Measurements from ENCODE around the gene HERC5. TPM values are rescaled to one million over a fixed set of nuclear protein-coding genes. Genes with fewer than 3 reads are reported as not detected.

The HERC5 gene
- total RNA-seq, 4 donors from 2014 or later, result 1.5 to 4.0 (median 1.5) TPM; not detected in 1

DNA sequence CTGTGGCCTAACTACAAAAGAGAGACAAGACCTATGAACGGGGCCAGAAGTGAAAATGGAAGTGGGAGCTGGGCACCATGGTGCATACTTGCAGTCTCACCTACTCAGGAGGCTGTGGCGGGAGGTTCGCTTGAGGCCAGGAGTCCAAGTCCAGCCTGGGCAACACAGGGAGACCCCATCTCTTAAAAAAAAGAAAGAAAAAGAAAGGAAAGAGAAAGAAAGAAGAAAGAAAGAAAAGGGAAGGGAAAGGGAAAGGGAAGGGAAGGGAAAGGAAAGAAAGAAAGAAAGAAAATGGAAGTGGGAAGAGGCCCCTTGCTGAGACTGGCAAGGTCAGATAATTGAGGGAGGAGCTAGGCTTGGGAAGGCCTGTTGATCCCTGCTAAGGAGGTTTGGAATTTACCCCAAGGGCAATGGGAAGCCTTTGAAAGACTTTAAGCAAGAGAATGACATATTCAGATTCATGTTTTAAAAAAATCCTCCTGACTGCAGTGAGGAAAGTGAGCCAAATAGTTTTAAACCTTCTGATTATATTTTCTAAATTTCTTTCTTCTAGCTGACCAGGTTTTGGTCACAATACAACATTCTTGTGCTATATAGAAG is 17.7 kb upstream of the HERC5 start:
- TF ChIP-seq POLR2AphosphoS5 (IDR thresholded peaks at IDR 0.05), result no peak
- TF ChIP-seq EP300 (IDR thresholded peaks at IDR 0.05; ENCODE audit: low read depth), result no peak
- no peak for TF ChIP-seq POLR2A (IDR thresholded peaks at IDR 0.05)
- TF ChIP-seq, protein P1, sequence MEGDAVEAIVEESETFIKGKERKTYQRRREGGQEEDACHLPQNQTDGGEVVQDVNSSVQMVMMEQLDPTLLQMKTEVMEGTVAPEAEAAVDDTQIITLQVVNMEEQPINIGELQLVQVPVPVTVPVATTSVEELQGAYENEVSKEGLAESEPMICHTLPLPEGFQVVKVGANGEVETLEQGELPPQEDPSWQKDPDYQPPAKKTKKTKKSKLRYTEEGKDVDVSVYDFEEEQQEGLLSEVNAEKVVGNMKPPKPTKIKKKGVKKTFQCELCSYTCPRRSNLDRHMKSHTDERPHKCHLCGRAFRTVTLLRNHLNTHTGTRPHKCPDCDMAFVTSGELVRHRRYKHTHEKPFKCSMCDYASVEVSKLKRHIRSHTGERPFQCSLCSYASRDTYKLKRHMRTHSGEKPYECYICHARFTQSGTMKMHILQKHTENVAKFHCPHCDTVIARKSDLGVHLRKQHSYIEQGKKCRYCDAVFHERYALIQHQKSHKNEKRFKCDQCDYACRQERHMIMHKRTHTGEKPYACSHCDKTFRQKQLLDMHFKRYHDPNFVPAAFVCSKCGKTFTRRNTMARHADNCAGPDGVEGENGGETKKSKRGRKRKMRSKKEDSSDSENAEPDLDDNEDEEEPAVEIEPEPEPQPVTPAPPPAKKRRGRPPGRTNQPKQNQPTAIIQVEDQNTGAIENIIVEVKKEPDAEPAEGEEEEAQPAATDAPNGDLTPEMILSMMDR (IDR thresholded peaks at IDR 0.05), result no peak
- H3K9me3 ChIP-seq, result no peaks in the 10 kb centered on the region
- intact Hi-C loops (cut with DNase I; ENCODE audit: low total_unique reads) (no loop called here), in situ Hi-C loops (cut with MboI; ENCODE audit: low pct_ligation_motif_present in 1 of 4, low pct_unique_long_range_greater_than_20kb in 1 of 4, low sequenced_read_pairs in 3 of 4) (no loop called here)
- H3K27ac ChIP-seq, result no peak overlapping the region
- no peaks in the 10 kb centered on the region for H3K27me3 ChIP-seq
- no peaks in the 10 kb centered on the region for H3K4me1 ChIP-seq
- H3K4me3 ChIP-seq, result no peak overlapping the region
- DNase-seq, result no peak
- 82% methylated on average over 3 of the region's 3 CpGs; no CpG with 5 or more reads in 1 of the 2 donors for WGBS, 2 donors (ENCODE audit: low coverage in 1 of 2)
- H3K36me3 ChIP-seq, result no peaks in the 10 kb centered on the region

GRCh38 chr4:88440146-88440545 is 16.8 kb upstream of the HERC5 start:
- 96 to 100% methylated on average over 1 of the region's 1 CpG for WGBS, 2 donors (ENCODE audit: low coverage in 1 of 2)

GRCh38 chr4:88441696-88442095 is 15.2 kb upstream of the HERC5 start:
- H3K27ac ChIP-seq, result no peak overlapping the region
- no peaks in the 10 kb centered on the region for H3K9me3 ChIP-seq
- intact Hi-C loops (cut with DNase I; ENCODE audit: low total_unique reads) (no loop called here), in situ Hi-C loops (cut with MboI; ENCODE audit: low pct_ligation_motif_present in 1 of 4, low pct_unique_long_range_greater_than_20kb in 1 of 4, low sequenced_read_pairs in 3 of 4) (no loop called here)
- no peak overlapping the region for H3K4me3 ChIP-seq
- no peaks in the 10 kb centered on the region for H3K27me3 ChIP-seq
- no peaks in the 10 kb centered on the region for H3K4me1 ChIP-seq
- DNase-seq, result no peak
- TF ChIP-seq POLR2AphosphoS5 (IDR thresholded peaks at IDR 0.05), result no peak
- no peaks in the 10 kb centered on the region for H3K36me3 ChIP-seq

More at GRCh38 chr4:88440146-88440545, 16.8 kb upstream of the HERC5 start:
- Histone ChIP-seq H3K27me3 (no peaks in the 10 kb centered on the region), H3K9me3 (no peaks in the 10 kb centered on the region), H3K27ac (no peak overlapping the region), H3K4me3 (no peak overlapping the region), H3K4me1 (no peaks in the 10 kb centered on the region), H3K36me3 (no peaks in the 10 kb centered on the region)
- in situ Hi-C loops (cut with MboI; ENCODE audit: low pct_ligation_motif_present in 1 of 4, low pct_unique_long_range_greater_than_20kb in 1 of 4, low sequenced_read_pairs in 3 of 4), result no loop called here
- DNase-seq, result no peak
- TF ChIP-seq EP300 (IDR thresholded peaks at IDR 0.05; ENCODE audit: low read depth) (no peak), POLR2AphosphoS5 (IDR thresholded peaks at IDR 0.05) (no peak), POLR2A (IDR thresholded peaks at IDR 0.05) (no peak)
- TF ChIP-seq, protein P1 (IDR thresholded peaks at IDR 0.05), result no peak
- intact Hi-C loops (cut with DNase I; ENCODE audit: low total_unique reads), result no loop called here

DNA sequence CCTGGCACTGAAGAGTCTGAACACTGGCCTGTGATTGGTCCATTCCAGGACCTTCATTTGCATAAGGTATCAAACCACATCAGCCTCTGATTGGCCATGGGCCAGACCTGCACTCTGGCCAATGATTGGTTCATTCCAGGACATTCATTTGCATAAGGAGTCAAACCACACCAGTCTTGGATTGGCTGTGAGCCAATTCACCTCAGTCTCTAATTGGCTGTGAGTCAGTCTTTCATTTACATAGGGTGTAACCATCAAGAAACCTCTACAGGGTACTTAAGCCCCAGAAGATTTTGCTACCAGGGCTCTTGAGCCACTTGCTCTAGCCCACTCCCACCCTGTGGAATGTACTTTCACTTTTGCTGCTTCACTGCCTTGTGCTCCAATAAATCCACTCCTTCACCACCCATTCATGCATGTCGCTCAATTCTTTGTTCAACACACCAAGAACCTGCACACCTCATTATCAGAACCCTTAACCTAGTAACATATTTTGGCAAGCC is 14.2 kb upstream of the HERC5 start:
- Histone ChIP-seq H3K4me3 (no peak overlapping the region), H3K9me3 (no peaks in the 10 kb centered on the region), H3K27ac (no peak overlapping the region), H3K36me3 (no peaks in the 10 kb centered on the region), H3K27me3 (no peaks in the 10 kb centered on the region), H3K4me1 (no peaks in the 10 kb centered on the region)
- intact Hi-C loops (cut with DNase I; ENCODE audit: low total_unique reads) (no loop called here), in situ Hi-C loops (cut with MboI; ENCODE audit: low pct_ligation_motif_present in 1 of 4, low pct_unique_long_range_greater_than_20kb in 1 of 4, low sequenced_read_pairs in 3 of 4) (no loop called here)
- TF ChIP-seq, protein P1 (IDR thresholded peaks at IDR 0.05), result no peak
- WGBS, 2 donors (ENCODE audit: low coverage in 1 of 2), result 94 to 100% methylated on average over 1 of the region's 1 CpG
- no peak for DNase-seq

GRCh38 chr4:88443486-88443885 is 13.4 kb upstream of the HERC5 start:
- no peaks in the 10 kb centered on the region for H3K27me3 ChIP-seq
- no peak for DNase-seq
- H3K4me1 ChIP-seq, result no peaks in the 10 kb centered on the region
- no peak for TF ChIP-seq EP300 (IDR thresholded peaks at IDR 0.05; ENCODE audit: low read depth)
- TF ChIP-seq, protein P1 (IDR thresholded peaks at IDR 0.05), result no peak
- TF ChIP-seq POLR2A (IDR thresholded peaks at IDR 0.05), result no peak
- no peak for TF ChIP-seq POLR2AphosphoS5 (IDR thresholded peaks at IDR 0.05)
- intact Hi-C loops (cut with DNase I; ENCODE audit: low total_unique reads) (no loop called here), in situ Hi-C loops (cut with MboI; ENCODE audit: low pct_ligation_motif_present in 1 of 4, low pct_unique_long_range_greater_than_20kb in 1 of 4, low sequenced_read_pairs in 3 of 4) (no loop called here)
- no peaks in the 10 kb centered on the region for H3K36me3 ChIP-seq
- 84 to 93% methylated on average over 3 to 5 of the region's 5 CpGs for WGBS, 2 donors (ENCODE audit: low coverage in 1 of 2)
- no peak overlapping the region for H3K4me3 ChIP-seq
- H3K27ac ChIP-seq, result no peak overlapping the region
- no peaks in the 10 kb centered on the region for H3K9me3 ChIP-seq

Data from transverse colon (tissue), 4 donors.